Renal cortex interstitium (tissue), 11 donors: ENCODE measurements around the gene LRRC2. TPM values are rescaled to one million over a fixed set of nuclear protein-coding genes. Genes with fewer than 3 reads are reported as not detected.
"Not testable (repeated sequence)": the region's sequence is repeated elsewhere in the genome, so short reads cannot be mapped to it uniquely, and the experiment has no call there.

ENCODE experiments used
- DNase-seq, 11 donors: peaks; one replicate each; pipeline ENCODE4 v3.0.0-alpha.2; 2013; ENCODE audit warnings: low read depth in 9 of 11, low spot score in 4 of 11; ENCODE audit errors: extremely low read depth in 1 of 11
- polyA plus RNA-seq, 3 donors: library from polyadenylated mRNA; unstranded; fragments of 120-200 nt; gene quantifications; one replicate each; pipeline ENCODE4 v1.2.1, GENCODE V29; 2013; ENCODE audit not compliant: insufficient read length in 3 of 3

The LRRC2 gene
- polyA plus RNA-seq, 3 donors = 1.7 to 2.4 (median 2.1) TPM

DNA sequence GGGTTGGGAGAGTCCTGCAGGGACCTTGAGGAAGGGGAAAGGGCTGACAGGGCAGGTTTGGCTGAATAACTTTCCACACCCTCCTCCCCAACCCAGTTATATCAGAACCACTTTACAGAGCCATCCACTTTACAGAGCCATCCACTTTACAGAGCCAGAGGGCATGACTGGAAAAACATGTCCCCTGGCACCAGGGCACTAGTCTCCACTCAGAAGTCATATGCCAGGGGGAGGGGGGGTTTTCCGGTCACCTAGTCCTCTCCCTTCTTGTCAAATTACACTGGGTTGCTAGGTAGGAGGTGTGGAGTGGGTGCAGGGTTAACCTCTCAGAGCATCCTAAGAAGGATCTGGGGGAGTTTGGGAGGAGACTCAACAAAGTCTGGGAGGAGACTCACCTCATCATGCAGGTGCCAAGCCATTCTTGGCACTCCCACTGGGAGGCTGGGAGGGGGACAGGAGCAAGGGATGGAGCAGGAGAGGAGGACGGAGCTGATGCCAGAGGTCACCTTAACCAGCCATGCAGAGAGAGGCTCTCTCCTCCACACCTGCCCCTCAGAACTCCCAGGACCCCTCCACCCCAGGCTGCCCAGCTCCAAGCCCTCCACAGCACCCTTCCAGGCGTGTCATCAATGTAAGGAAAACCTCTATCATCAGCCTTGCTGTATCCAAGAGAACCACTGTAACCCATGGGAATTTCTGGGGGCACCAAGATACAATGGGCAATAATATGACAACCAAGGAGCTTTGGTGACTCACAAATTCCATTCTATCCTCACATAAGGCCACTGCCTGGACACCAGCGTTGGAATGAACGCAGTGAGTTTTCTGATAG is 1.7 kb downstream of the LRRC2 start:
- DNase-seq = no peak

DNA sequence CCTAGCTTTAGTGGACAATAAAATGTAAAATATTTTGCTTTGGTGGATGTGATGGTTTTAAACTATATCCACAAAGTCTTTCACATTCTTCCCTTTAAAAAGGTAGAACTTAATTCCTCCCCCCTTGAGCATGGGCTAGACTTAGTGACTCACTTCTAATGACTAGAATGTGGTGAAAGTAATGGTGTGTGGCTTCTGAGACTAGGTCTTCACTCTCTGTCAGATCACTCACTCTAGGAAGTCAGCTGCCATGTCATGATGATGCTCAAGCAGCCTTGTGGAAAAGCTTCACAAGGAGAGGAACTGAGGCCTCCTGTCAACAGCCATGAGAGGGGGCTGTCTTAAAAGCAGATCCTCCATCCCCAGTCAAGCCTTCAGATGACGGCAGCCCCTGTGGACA is 4.2 kb downstream of the LRRC2 start:
- no peak for DNase-seq

DNA sequence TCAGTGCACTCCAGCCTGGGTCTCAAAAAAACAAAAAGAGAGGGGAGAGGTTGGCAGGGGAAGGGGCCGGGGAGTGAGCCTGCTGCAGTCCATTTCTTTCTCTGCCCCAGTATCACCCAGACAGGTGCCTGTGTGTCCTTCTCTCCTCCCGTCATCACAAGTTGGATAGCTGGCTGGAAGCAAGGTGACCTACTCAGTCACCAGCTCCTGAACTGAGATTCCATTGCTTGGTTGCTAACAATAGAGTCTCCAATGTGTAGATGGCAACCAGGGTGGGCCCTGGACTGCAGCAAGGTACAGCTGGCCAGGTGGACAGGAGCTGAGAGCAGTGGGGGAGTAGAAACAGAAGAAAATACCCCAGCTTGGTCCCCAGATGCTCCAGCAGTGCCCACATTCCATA is 4.6 kb downstream of the LRRC2 start:
- DNase-seq = no peak

DNA sequence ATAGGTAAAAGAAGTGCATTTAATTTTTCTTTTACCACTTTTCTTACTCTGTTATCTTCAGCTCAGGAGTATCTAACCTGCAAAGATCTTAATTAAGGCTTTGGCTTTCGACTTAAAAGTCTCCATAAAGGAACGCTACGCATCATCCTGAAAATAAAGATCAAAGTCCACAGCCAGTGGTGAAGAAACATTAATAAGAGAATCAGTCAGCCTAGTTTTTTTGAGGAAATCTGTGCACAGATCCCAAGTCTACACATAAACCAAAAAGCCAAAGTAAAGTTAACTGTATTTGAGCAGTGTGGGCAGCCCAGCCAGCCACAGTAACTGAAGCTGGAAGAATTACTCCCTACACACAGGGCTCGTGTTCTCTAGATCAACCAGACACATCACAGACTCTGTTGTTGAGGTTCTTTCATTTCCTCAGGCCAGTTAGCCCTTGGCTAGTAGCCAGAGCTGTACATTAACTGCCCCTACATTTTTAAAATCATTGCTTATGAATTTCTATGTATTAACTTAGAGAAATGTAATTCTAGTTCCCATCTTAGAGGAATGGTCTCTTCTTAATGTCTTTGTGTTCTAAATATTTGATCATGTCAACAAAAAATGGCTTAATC is 6.9 kb downstream of the LRRC2 start:
- DNase-seq = no peak

DNA sequence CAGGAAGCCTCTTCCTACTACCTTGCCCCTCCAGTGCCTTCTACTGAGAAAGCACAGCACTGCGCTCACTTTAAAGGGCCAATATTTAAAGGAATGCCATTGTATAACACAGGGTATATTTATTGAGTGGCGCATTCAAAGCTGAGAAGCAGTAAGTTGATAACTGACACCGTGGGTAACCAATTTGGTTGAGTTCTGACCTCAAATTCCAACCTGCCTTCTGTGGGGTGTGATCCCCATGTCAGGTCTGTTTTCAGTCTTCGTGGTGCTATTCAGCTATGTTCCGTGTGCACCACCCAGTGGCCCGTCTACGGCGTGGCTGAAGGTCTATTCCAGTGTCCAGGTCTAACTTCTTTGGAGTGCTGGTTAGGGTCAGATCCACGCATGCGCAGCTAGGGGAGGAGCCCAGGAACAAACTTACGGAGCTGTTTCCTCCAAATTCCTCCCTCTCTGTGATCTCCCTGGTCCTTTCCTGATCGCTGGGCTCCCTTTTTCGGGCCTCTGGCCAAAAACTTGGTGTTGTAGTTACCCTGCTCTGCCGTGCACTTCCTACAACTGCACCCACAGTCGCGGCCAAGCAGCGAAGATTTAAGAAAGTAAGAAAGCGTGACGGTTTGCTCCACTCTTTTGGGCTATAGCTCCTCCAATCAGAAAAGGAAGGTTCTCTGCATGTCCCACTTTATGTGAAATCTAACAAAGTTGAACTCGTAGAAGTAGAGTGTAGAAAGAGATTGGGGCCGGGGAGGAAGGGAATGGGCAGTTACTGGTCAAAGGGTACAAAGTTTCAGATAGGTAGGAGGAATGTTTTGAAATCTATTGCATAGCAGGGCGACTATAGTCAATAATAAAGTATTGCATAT is 7.7 kb downstream of the LRRC2 start:
- peak in 7 of 11 donors; percentile 53 to 87 (median 73) for DNase-seq

DNA sequence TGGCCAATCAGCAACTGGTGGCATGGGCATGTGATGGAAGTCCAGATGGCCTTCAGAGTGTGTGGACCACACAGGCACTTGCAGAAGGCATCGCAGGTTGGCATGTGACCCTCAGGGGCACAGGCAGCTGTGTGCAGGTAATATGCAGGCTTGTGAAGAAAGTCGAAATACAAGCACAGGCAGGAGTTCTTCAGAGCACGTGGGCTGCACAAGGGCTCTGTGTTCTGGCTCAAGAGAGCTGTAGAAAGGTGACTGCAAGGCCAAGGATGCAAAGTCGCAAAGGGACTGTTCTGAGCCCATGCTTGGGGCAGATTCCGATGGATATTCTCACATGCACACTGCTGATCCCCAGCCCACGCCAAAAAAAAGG is 8.3 kb downstream of the LRRC2 start:
- no peak for DNase-seq

DNA sequence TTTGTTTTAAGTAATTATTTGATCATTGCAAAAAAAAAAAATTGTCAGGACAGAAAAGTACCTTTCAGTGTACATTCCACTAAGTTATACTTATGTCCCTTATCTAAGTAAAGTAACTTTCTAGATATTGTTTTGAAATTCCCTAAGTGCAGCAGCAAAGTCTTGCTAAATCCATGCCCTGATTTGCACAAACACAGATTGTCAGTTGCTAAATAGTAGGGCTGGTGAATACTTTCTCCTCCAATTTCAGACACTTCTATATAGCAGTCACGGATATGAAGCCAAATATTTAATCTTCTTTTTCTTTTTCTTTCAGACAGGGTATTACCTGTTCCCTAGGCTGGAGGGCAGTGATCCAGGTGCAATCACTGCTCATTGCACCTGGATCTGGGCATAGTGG is 12.9 kb downstream of the LRRC2 start:
- DNase-seq = no peak

DNA sequence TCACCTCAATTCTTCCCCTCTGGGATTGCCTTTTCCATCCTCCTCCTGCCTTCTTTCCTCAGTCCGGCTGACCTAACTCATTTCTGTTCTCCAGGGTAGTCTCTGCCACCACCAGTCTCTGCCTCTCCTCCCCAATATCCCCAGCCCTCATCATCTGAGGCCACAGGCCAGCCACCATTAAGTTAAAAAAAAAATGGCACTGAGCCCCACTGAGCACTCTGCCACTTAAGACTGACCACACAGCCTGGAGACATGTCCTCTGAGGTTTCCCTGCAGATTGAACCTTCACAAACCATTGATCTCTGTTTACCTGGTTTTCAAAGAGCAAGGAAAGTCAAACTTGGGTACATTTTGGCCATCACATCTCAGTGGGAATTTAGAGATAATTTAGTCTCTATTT is 13.6 kb downstream of the LRRC2 start:
- DNase-seq = no peak

DNA sequence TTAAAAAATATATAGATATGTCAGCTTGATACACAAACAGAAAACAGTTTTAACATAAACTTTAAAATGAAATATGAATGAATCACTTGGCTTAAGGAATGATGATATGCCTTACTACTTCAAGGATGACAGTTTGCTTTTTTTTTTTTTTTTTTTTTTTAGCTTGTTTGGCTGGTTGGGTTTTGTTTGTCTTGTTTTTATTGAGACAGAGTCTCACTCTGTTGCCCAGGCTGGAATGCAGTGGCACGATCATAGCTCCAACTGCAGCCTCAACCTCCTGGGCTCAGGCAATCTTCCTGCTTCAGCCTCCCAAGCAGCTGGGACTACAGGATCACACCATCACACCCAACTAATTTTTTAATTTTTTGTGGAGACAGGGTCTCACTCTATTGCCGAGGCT is 14.5 kb downstream of the LRRC2 start:
- DNase-seq = no peak

DNA sequence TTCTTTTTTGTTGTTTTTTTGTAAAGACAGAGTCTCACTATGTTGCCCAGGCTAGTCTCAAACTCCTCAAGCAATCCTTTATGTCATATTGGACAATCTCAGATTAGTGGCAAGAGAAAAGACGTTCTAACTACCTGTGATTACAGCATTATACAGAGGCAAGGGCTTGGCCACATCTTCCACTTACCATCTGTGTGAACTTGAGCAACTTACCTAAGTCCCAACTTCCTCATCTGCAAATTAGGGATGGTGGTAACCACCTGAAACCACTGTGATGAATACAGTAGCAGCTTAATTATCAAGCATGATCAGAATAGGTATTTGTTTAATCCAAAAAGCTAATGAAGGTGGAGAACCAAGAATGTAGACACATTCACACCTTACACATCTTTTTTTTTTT is 16.1 kb downstream of the LRRC2 start:
- DNase-seq = no peak

DNA sequence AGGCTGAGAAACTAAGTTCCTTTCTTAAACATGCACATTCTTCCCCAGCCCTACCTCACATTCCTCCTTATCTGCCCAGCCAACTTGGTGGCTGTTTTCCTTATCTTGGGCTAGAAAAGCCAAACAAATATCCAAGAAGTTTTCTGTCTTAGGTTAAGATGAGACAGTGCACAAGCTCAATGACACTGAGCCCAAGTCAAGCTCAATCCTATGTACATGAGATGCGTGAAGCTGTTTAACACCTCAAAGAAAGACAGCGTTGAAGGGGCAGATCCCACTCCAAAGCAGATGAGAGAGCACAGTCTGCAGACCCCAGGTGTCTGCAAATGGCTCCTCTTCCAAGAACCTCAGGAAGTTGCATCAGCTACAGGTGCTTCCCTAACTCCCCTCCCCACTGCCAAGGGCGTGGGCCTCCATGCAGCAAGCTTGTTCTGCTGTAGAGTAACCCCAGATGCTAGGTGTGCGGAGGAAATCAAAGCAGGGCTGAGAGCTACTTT is 16.6 kb downstream of the LRRC2 start:
- DNase-seq = no peak

DNA sequence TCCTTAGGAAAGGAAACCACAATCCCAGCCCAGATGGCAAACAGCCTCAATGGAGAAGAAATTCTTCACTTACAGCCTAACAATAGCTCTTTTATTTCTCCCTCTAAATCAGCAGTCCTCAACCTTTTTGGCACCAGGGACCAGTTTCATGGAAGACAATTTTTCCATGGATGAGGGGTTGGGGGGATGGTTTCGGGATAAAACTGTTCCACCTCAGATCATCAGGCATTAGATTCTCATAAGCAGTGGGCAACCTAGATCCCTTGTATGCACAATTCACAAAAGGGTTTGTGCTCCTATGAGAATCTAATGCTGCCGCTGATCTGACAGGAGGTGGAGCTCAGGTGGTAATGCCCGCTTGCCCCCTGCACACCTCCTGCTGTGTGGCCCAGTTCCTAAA is 17.5 kb downstream of the LRRC2 start:
- DNase-seq = not testable (repeated sequence)

DNA sequence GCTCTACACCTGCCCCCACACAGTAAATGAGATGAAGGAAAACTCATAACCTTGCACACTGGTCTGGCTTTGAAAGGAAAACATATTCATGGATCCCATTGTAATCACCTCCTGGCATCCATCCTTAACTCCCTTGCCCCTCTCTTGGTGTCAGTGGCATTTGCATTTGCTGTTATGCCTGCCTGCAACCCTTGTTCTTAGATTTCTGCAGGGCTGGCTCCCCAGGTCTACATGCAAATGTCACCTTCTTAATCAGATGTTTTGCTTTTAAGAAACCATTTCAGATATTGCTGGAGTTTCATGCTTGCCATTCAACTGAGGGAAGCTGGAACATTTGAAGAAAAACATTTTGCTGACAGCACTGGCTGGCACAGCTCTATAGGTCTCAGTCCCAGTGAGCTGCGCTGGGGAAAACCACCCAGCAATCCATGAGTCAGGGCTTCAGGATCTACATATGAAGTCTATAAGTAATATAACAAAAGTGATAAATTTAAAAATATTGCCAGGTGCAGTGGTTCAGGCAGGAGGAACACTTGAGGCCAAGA is 19.1 kb downstream of the LRRC2 start:
- DNase-seq = no peak

DNA sequence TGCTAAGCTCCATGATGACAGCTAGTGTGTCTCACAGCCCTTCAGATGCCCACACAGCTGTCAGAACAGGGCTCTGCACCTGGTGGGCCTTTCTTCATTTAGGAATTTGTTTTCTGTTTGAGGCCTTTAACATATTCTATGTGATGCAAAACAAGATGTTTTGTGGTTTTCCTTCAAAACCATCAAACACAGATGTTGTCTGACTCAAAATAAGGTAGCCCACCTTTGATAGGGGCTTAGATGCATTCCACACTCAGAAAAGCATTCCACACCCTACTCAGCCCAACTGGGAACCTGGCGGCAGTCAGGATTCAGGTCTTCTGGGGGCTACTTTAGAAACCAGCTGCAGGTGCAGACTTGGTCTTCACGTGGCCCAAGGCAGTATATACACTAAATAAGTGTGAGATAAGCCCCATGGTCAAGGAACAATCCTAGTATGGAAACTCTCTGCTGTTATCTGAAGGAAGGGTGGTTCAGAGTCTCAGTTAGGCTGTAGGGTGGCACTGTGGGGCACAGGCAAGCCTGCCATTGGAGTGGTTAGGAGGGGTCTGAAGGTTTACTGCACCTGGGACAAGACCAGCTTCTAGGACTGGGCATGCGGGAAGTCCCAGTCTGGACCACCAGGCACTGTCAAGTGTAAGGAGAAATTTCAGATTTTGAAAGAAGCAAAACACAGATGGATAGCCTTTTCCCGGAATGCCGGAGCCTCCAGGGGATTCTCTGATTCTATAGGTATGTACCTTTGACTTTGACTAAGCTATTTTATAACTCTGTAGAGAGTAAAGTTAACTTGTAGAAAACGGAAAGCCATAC is 20.1 kb downstream of the LRRC2 start:
- DNase-seq = no peak

DNA sequence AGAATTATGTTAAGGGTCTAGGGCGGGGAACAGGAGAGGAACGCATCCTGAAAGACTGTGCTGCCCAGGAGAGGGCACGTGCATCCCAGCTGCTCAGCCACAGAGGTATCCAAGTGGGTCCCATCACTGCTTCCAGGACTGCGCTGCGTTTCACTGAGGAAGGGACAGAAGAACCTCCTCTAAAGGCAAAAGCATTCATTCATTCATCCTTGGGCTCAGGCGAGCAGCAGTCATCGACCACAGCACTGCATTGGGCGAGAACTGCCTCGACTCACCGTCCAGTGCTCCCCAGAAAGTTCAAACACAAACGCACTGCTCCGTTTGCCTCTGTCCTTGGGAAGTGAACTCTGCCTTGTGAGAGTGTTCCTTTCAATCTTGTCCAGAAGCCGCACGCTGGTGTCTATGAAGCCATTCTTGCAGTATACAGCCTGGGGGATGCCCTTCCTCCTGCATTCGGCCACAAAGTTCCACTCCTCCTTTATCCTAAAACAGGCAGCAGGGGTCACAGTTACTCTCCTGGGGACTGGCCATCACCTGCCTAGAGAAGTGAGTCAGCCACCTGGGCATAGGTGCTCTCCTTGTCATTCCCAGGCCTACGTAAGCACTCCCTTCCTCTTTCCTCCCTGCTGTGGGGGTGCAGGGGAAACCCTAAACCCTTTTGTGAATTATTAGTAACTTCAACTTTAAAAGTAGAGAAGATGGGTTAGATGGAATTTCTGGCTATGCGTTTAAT is 21.2 kb downstream of the LRRC2 start:
- DNase-seq = no peak

DNA sequence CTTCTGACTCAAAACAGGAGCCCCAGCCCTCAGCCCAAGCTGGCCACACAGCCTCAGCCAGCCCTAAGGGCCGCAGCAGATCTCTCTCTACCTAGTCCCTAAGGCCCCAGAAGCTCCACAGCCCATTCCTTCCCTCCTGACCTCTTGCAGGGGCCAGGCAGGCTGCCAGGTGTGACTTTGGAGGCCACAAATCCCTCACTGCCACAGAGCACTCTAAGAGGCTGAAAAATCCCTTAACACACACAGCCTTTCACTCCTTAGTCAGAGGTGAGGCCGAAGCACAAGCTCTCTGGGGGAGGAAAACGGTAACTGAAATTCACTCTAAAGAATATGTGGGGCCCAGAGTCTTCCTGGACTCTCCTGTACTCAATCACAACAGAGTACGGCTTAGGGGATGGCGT is 23.3 kb downstream of the LRRC2 start:
- DNase-seq = no peak

DNA sequence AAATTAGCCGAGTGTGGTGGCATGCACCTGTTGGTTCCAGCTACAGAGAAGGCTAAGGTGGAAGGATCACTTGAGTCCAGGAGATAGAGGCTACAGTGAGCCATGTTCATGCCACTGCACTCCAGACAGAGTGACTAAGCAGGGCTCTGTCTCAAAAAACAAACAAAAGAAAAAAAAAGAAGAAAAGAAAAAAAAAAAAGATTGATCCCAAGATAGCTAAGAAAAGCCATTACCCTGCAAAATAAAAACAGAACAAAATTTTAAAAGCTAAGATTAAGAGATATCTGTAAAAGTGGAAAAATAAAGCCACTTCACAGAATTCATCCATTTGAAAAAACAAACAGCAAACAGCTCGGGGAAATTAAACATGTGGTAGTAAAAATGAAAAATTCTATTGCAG is 23.8 kb downstream of the LRRC2 start:
- no peak for DNase-seq

DNA sequence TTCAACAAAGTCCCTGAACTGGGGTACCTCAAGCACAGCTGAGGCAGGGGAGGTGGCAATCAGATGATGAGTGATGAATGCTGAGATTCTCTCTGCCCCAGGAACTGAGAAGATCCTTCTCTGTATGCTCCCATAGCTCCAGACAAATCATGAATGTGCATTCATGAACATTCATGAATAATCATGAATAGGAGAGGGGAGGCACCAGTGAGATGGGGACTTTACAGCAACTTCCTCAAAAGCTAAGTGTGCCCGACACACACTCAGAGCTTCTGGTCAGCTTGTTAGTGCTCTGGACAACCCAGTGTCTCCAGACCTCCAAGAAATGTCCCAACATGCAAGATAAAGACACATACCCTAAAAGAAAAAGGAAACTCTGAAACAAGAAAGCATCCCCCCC is 24.3 kb downstream of the LRRC2 start:
- DNase-seq = no peak
